C4-2B (cell line): ENCODE results near the gene CD200.

Source experiments
- ZFX ChIP-seq: fragments of 450-650 bp; IDR thresholded peaks from 2 replicates; pipeline ENCODE4 v1.6.1; 2017
- TF ChIP-seq, protein P1 (sequence below): fragments of 450-650 bp; conservative IDR thresholded peaks from 2 replicates; pipeline ENCODE4 v1.5.1; 2017; ENCODE audit warnings: mild to moderate bottlenecking

- TF ChIP-seq, protein P1, sequence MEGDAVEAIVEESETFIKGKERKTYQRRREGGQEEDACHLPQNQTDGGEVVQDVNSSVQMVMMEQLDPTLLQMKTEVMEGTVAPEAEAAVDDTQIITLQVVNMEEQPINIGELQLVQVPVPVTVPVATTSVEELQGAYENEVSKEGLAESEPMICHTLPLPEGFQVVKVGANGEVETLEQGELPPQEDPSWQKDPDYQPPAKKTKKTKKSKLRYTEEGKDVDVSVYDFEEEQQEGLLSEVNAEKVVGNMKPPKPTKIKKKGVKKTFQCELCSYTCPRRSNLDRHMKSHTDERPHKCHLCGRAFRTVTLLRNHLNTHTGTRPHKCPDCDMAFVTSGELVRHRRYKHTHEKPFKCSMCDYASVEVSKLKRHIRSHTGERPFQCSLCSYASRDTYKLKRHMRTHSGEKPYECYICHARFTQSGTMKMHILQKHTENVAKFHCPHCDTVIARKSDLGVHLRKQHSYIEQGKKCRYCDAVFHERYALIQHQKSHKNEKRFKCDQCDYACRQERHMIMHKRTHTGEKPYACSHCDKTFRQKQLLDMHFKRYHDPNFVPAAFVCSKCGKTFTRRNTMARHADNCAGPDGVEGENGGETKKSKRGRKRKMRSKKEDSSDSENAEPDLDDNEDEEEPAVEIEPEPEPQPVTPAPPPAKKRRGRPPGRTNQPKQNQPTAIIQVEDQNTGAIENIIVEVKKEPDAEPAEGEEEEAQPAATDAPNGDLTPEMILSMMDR, result no peak
- TF ChIP-seq ZFX, result no peak
Observed at GRCh38 chr3:112373924-112374323, 41.0 kb downstream of the CD200 start.
